ENCODE measurements around the gene NFIA.

DNA sequence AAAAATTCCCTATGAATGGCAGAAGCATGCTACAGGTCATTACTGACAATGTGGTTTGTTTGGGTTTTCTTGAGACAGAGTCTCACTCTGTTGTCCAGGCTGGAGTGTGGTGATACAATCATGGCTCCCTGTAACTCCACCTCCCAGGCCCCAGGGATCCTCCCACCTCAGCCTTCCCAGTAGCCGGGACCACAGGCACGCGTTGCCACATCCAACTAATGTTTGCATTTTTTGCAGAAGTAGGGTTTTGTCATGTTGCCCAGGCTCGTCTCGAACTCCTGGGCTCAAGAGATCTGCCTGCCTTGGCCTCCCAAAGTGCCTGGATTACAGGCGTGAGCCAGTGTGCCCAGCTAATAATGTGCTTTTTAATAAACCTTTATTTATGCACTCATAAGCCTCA lies 259.1 kb downstream of the NFIA start:
- TF ChIP-seq SUZ12 (IDR thresholded peaks at IDR 0.05; ENCODE audit: low read depth, low read length) = no peak
- no peak for TF ChIP-seq CHD2 (IDR thresholded peaks at IDR 0.05; ENCODE audit: low read depth, low read length)
- no peak for TF ChIP-seq NR2C2 (CRISPR knock-in tag; IDR thresholded peaks at IDR 0.05; ENCODE audit: borderline replicate concordance)
- TF ChIP-seq, protein P1, sequence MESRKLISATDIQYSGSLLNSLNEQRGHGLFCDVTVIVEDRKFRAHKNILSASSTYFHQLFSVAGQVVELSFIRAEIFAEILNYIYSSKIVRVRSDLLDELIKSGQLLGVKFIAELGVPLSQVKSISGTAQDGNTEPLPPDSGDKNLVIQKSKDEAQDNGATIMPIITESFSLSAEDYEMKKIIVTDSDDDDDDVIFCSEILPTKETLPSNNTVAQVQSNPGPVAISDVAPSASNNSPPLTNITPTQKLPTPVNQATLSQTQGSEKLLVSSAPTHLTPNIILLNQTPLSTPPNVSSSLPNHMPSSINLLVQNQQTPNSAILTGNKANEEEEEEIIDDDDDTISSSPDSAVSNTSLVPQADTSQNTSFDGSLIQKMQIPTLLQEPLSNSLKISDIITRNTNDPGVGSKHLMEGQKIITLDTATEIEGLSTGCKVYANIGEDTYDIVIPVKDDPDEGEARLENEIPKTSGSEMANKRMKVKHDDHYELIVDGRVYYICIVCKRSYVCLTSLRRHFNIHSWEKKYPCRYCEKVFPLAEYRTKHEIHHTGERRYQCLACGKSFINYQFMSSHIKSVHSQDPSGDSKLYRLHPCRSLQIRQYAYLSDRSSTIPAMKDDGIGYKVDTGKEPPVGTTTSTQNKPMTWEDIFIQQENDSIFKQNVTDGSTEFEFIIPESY (CRISPR knock-in tag; IDR thresholded peaks at IDR 0.05) = no peak
- TF ChIP-seq HCFC1 (IDR thresholded peaks at IDR 0.05; ENCODE audit: low read depth, low read length) = no peak
- no peak for TF ChIP-seq FOSL2 (CRISPR knock-in tag; IDR thresholded peaks at IDR 0.05)
- TF ChIP-seq ZBTB7A (CRISPR knock-in tag; IDR thresholded peaks at IDR 0.05) = no peak
- TF ChIP-seq TAF1 (CRISPR knock-in tag; IDR thresholded peaks at IDR 0.05) = no peak
- no peak for TF ChIP-seq RAD51 (IDR thresholded peaks at IDR 0.05; ENCODE audit: borderline replicate concordance)
- TF ChIP-seq, protein P2, sequence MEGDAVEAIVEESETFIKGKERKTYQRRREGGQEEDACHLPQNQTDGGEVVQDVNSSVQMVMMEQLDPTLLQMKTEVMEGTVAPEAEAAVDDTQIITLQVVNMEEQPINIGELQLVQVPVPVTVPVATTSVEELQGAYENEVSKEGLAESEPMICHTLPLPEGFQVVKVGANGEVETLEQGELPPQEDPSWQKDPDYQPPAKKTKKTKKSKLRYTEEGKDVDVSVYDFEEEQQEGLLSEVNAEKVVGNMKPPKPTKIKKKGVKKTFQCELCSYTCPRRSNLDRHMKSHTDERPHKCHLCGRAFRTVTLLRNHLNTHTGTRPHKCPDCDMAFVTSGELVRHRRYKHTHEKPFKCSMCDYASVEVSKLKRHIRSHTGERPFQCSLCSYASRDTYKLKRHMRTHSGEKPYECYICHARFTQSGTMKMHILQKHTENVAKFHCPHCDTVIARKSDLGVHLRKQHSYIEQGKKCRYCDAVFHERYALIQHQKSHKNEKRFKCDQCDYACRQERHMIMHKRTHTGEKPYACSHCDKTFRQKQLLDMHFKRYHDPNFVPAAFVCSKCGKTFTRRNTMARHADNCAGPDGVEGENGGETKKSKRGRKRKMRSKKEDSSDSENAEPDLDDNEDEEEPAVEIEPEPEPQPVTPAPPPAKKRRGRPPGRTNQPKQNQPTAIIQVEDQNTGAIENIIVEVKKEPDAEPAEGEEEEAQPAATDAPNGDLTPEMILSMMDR (CRISPR knock-in tag; IDR thresholded peaks at IDR 0.05) = no peak
